Superior temporal gyrus (tissue), 1 donor: ENCODE data around the gene EPB41L4B.
A peak's percentile ranks its signal among the peaks of the same experiment; 100 is the strongest.
"Not testable (repeated sequence)": the region's sequence is repeated elsewhere in the genome, so short reads cannot be mapped to it uniquely, and the experiment has no call there.

Source experiments
- DNase-seq: peaks from one replicate; pipeline ENCODE4 v3.0.0-alpha.2; 2016; ENCODE audit errors: extremely low spot score

Gene EPB41L4B

DNA sequence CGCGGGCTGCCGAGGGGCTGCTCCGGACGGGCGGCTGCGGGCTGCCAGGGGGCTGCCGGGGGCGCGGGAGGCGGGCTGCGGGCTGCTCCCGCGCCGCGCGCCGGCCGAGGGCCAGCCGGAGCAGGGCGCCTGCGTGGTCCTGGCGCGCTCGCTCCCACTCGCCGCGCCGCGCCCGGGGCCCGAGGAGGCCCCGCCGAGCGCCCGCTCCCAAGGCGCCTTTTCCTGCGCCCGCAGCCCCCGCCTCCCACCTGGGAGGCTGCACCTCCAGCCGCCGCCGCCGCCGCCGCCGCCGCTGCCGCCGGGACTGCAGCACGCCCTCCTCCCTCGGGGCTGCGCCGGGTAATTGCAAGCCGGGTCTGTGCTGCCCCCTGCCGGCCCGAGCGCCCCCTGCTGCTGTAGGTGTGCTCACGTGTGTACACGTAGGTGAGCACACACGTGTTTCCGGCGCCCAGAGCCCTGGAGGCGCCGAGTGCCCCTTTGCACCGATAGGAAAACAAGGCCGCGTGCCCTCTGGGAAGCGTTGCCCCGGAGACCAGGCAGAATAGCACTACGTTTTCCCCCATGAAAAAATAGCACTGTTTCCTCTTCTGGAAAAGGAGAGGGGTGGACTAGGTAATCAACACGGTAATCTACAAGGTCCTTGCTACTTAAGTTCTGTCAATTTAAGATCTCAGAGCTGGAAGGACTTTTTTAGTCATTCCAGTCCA lies at the start of gene EPB41L4B:
Gene EPB41L4B (minus strand): TSS at position 318 of the 707 bp plus-strand sequence. CDS start 613 bp downstream, outside the sequence.
- DNase-seq: peak; percentile 78

DNA sequence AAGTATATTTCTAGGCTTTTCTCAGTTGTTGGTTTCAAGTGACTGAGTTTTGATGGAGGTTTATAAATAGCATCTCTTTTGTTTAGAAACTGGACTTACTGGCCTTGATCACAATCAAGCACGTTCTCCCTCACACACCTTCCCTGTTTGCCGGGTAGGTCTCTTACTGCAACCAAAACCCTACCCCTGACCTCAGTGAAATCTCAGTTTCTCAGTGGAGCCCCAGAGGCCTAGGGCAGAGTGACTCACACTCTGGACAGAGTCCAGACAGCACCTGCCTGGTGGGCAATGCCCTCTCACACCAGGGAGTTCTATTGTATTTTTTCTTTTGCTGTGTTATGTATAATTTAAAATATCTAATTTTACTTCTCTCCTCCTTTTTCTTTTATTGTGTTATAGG lies 48.4 kb upstream of the EPB41L4B start:
- DNase-seq: no peak

DNA sequence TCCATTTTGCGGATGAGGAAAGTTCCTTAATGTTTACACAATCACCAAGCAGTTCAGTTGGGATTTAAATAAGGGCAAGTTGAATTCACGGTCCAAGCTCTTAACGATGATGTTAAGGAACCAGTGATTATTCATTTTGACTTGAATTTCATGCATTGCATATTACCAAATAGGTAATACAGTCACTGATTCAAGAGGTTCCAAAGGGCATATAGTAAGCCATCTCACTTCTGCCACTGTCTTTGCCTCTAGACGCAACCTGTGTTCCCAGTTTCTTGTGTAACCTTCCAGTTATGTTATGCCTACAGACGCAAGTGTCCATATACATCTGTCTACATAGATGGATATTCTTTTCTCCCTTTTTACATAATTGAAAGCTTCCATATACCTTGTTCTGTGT lies 39.9 kb upstream of the EPB41L4B start:
- no peak for DNase-seq

DNA sequence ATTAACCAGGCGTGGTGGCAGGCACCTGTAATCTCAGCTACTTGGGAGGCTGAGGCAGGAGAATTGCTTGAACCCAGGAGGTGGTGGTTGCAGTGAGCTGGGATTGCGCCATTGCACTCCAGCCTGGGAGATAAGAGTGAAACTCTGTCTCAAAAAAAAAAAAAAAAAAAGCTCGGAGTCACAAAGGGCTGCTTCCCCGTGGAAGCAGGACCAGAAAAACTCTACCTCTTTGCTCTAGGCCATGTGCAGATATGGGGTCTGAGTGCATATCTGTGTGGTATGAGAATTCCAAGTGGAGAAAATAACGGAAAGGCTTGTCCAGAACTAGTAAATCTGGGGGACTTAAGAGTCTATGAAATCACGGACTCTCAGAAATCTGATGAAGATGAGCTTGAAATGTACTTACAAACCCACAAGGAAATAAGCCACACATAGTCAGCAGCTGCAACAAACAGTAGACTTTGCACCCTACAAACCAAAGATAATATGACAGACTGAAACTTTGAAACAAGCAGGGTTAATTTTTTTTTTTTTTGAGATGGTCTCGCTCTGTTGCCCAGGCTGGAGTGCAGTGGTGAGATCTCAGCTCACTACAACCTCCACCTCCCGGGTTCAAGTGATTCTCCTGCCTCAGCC lies 38.2 kb upstream of the EPB41L4B start:
- DNase-seq: not testable (repeated sequence)

DNA sequence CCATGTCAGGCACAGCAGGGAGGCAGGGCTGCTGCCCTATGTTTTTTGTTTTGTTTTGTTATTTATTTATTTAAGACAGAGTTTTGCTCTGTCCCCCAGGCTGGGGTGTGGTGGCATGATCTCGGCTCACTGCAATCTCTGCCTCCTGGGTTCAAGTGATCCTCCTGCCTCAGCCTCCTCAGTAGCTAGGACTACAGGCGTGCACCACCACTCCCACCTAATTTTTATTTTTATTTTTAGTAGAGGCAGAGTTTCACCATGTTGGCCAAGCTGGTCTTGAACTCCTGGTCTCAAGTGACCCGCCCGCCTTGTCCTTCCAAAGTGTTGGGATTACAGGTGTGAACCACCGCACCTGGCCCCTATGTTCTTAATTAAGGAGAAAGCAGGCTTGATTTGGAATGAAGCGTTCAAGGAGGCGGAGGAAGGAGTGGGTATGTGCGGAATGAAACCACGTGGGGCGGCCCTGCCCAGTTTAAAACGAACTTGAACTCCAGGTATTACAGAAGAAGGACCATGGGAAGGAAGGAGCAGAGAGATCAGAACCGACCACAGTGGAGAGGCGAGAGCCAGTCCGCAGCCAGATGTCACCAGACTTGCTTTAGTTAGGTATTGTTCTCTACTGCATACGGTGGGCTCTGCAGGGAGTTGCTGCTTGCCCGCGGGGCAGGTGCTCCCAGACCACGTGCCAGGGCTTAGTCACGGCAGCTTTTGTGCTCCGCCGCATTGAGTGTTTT lies 34.9 kb upstream of the EPB41L4B start:
- no peak for DNase-seq

DNA sequence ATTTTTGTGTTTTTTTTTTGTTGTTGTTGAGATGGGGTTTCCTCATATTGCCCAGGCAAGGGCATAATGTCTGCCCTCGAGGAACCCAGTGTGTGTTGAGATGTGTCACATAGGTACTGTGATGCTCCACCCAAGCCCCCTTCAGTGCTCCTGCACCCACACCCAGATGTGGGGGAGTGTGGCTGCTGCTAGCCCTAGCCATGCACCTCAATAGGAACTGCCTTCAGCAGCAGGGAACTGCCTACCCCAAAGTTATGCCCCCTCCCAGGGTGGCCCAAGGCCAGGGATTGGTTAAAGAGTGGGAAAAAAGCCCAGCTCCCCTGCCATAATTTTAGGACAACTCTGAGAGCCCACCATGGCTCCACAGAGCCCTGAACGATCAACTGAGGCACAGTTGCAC lies 33.3 kb upstream of the EPB41L4B start:
- no peak for DNase-seq

DNA sequence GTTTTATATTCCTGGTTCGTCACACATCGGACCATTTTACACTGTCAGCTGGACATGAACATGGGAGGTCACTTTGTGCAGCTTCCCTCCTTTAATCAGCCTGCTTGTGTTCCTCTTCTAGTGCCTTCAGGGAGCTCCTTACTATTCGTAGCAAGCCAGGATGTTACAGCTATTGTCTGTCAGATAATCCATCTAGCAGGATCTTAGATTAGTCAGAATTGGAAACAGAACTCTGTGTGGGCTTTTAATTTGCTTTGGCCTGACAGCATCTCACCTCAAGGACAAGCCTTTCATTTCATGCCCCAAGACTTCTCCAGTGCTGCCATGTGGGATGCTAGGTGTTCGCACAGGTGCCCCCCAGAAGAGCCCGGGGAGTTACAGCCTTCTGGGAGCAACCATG lies 30.2 kb upstream of the EPB41L4B start:
- no peak for DNase-seq

DNA sequence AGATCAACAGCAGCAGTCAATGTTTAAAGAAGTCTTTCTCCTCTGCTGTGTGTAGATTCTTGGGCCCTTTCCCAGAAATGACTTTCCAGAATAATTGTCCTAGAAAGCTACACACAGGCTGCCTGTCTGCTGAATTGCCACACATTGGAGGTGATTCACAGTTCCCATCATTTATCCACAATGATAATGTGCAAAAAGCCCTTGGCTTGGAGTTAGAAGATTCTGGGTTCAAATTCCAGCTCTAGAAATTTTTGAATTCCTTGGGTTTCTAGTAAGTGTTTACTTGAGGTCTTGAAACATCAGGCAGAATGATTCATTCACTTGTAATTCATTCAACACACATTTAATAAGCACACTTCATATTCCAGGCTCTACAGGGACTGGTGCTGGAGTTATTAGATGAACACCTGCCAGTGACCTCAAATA lies 28.6 kb upstream of the EPB41L4B start:
- peak; percentile 78 for DNase-seq

DNA sequence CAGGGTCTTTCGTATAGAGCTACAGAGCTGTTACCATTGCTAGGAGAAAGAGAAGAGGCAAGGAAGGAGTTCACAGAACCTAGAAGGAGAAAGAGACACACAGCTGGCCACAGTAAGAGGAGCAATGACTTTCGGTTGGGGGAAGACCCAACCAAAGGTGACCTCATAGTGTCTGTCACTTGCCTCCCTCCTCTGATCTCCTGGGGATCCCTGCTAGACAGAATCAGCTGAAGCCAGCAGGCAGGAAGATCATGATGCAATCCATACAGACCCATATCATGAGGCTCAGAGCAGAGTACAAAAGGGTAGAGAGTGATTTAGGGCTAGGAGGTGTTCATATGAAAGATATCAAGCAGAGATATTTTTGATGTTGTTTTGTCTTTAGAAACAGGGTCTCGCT lies 26.0 kb upstream of the EPB41L4B start:
- no peak for DNase-seq

DNA sequence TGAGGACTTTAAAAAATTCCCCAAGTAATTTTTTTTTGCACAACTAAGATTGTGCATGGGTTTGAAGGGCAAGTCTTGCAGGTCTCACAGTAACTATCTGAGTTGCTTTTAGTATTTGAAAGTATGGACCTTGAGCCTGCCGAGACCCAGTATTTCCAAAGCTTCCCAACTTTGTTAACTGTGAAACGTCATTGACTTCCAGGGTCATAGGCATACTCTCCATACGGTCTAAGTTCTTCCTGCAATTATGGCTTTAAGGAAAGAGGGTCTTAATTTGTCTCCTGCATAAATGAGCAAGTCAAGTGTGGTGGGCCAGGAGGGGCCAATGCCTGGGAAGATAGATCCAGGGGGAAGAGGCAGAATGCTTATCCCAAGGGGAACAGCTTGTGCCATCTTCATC lies 24.0 kb upstream of the EPB41L4B start:
- DNase-seq: no peak

DNA sequence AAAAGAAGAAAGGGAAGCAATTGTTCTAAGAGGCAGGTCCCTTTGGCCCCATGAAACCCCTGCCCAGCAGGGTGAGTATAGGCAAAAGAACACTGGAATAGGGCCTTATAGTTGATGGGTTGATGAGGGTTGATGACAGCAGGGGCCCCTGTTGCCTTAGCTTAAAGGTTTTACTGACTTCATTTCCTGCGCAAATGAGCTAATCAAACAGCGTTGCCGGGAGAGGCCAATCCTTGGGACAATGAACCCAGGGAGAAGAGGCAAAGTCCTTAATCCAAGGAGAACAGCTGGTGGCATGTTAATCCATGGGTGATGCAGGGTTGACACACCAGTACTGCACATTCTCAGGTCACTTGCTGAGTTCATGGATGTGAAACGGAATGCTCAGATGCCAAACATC lies 22.0 kb upstream of the EPB41L4B start:
- DNase-seq: no peak

DNA sequence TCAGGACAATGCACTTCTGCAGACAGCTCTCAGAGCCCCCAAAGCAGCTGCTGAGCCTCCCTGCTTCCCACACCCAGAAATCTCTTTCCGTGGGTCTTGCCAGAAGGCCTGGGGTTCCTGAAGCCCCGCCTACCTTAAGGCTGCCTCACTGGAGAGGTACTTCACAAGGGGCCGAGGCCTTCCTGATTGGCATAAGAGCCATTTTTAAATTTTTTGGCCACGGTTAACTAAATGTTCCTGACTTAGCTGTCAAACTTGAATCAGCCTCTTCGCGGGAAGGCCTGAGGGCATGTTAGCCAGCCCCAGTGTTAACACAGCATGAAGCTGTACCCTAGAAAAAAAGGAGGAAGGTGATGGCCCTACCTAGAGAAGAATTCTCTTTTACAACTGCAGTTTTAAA lies 20.7 kb upstream of the EPB41L4B start:
- DNase-seq: no peak

DNA sequence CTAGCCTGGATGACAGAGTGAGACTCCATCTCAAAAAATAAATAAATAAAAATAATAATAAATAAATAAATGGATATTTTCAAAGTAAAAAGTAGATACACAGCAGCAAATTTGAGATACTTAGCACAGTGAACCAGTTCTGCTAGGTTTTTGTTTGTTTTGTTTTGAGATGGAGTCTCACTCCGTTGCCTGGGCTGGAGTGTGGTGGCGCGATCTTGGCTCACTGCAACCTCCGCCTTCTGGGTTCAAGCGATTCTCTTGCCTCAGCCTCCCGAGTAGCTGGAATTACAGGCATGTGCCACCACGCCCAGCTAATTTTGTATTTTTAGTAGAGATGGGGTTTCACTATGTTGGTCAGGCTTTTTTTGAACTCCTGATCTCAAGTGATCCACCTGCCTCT lies 20.1 kb upstream of the EPB41L4B start:
- not testable (repeated sequence) for DNase-seq

DNA sequence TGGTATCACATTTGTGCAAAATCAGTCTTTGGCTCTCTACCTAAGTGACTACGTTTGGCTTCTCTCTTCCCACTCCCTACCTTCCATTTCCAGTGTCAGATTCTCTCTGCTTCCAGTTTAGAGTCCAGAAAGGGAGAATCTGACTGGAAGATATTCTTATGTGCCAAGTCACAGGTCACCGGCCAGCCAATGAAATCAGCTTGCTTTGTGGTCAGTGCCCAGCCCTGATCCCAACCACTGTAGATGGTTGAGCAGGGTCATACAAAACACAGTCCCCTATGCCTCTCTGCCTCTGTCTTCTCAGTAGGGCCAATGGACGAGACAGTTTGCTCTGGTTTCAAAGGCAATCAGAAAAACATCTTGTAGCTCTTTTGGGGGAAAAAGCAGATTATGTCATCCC lies 15.6 kb upstream of the EPB41L4B start:
- DNase-seq: no peak

DNA sequence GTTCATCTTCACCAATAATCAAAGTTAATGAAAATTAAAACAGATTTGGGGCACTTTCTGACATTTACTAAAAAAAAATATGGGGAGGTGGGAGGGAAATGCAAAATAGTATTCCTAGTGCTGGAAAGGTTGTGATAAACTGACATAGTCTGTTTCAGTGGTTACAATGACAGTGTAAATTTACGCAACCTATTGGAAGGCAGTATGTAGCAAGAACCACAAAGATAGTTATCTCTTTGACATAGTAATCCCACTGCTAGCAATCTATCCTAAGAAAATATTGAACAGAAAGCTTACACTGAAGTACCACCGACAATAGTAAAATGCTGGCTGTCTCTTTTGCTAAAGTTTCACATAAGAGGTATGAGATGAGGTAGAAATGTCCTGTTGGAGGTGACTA lies 15.1 kb upstream of the EPB41L4B start:
- no peak for DNase-seq

DNA sequence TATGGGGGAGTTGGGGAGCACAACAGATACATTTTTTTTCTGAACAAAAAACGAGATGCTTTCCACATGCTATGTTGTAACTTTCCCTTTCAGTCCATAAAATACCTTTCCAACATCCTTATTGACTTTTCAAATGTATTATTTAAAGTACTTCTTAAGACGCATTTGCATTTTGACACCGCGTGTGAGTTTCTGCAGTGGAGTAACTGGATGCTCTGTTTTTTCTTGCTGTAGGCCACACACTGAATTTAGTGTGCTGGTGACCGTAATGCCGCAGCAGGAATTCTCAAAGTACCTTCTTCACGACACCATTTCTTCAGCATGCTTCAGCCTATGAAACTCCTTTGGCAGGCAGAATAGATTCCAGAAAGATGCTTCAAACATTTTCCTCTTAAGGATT lies 14.3 kb upstream of the EPB41L4B start:
- DNase-seq: no peak

DNA sequence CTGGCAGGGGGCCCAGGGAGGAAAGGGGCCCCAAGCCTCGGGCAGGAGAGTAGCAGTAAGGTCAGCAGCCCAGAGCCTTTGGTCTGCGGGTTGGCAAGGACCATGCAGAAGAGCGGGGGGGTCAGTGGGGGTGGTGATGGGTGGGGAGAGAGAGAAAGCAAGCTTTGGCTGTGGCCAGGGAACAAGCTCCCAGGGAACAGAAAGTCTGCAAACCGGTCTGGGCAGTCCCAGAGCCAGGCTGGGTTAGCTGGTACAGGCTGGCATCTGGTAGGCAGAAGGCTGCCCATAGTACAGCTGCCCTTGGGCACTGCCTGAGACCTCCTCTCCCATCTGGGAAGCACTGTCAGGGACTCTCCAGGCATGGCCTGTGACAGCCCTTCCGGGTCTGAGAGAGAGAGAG lies 10.5 kb upstream of the EPB41L4B start:
- DNase-seq: no peak

DNA sequence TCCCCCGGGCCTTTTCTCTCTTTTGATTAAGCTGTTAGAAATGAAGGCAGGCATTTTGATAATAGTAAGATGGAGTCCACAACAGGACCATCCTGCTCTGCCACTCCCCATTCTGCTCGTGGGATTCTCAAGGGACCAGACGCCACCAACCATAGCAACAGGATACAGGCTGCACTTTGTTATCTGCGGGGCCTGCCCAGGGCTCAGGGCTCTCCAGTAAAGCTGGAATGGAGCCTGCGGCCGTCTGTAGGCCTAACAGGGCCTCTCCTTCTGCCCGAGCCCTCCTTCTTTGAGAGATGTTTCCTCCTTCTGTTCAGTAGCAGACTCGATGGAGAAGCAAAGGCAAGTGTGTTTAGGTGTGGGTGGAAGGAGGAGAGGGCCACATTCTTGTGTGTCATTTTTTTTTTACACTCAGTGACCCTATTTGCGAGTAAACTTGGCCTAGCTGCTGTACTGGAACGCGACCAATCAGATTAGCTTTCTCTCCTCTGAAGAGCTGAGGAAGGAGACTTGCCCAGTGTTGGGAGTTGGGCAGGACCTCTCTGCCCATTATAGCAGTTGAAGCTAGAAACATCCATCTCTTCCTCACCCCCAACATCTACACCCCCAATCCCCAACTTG lies 8.9 kb upstream of the EPB41L4B start:
- DNase-seq: no peak

DNA sequence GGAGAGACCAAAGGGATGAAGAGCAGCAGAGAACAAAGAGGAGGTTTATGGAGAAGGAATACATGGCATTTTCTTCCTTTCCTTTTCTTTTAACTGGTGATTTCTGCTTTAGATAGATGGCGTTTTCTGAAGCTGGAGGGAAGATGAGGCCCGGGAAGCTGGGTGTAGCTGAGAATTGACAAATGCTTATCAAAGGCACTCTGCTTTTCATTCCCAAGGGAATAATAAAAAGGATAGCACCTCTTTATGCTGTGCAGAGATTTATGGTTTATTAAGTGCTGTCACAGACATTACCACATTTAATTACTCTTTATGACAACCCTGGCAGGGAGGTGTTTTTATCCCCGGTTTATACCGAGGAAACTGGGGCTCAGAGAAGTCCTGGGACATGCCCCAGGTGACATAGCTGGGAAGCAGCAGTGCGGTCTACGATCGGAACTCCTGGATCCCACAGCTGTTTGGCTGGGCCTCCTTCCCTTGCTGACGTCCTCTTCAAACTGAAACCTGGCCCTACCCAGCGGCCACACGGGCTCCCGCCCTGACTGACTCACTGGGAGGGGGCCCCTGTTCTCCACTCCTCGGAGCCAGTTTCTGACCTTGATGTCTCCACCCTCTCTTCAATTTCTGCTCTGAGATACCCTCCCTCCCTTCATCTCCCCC lies 8.2 kb upstream of the EPB41L4B start:
- no peak for DNase-seq

DNA sequence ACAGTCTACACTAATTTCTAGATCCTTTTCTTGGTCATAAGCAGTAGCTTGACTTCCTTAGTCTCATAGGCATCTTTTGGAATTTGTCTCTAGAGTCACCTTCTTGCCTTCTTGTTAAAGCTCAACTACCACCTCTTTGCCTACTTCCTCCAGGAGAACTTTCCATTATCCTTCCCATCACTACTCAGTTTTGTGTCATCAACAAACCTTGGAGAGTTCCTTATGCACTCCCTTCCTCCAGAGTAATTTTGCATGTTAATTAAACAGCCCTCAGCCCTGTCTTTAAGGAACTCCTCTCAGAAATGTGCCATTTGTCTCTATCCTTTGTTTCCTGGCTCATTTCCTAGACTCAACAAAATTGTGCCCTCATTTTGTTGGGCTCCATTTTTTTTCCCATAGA lies 4.2 kb upstream of the EPB41L4B start:
- DNase-seq: no peak

DNA sequence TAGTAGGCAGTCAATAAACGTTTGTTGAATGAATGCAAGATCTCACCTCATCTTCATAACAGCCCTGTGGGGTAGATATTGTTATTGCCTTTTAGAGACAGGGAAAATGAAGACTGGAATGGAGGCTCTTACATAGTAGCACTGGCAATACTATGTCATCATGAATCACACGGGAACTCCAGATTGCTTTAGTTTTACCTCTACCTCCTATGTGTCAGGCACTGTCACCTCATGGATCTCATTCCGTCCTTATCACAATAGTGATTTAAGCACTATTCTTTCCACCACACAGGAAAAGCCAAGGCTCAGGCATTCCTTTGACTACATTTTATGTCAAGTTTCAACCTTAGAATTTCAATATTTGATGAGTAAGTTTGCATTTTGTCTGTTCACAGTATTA lies 2.9 kb upstream of the EPB41L4B start:
- no peak for DNase-seq

DNA sequence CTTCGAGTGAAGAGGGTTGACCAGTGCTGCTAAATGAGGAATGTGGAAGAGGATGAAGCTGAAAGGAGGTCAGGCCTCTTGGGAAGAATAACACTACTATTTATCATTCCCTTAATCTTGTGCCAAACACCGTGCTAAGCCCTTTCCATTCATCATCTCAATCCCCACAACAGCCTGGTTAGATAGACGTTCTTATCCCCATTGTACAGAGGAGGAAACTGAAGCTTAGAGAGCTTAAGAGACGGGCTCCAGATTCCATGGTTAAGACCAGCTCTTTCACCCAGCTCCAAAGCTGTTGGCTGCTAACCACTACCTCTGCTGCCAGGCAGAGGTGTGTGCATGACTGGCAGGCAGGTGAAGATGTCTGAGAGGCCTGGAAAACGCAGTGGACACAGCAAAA lies 868 bp upstream of the EPB41L4B start:
- DNase-seq: no peak
